Right lobe of liver (tissue), 4 donors: ENCODE results near the gene SVIL.

Experiments used
- CTCF ChIP-seq, 4 donors: fragments of 200-600 bp in 3 of 4; fragments of 450-650 bp in 1 of 4; IDR thresholded peaks; one replicate each; pipeline versions ENCODE4 v1.5.1 to v1.8.0; 2016 to 2022; ENCODE audit warnings: antibody characterized with exemption in 4 of 4, mild to moderate bottlenecking in 2 of 4
- POLR2A ChIP-seq: fragments of 450-650 bp; IDR thresholded peaks from one replicate; pipeline ENCODE4 v1.6.1; 2017; ENCODE audit warnings: antibody characterized with exemption, mild to moderate bottlenecking
- donor health status: DM: no; HTN: no; CAD: no.
- donor health status: DM: no; HTN: no; CAD: no.
- donor health status: DM: no; HTN: yes; CAD: no.

GRCh38 chr10:29424017-29424416 is 210.8 kb downstream of the SVIL start:
- TF ChIP-seq CTCF (IDR thresholded peaks at IDR 0.05) (no peak), POLR2A (no peak)
